Stimulated activated CD8-positive, alpha-beta memory T cell treated with anti-CD3 and anti-CD28 coated beads, Interleukin-4, amount 100 ng/mL, for 24 hours (primary cell): ENCODE results near the gene CYTH3.

Source experiments
- DNase-seq: peaks from one replicate; pipeline ENCODE4 v3.0.0-alpha.2; 2020; ENCODE audit warnings: low read depth

Gene CYTH3

GRCh38 chr7:6279937-6280336 lies 7.5 kb upstream of the CYTH3 start:
- no peak for DNase-seq

- no peak for DNase-seq
Measured at GRCh38 chr7:6279341-6279740, 6.9 kb upstream of the CYTH3 start.

- DNase-seq, result no peak
Measured at GRCh38 chr7:6278749-6279310, 6.4 kb upstream of the CYTH3 start.

DNA sequence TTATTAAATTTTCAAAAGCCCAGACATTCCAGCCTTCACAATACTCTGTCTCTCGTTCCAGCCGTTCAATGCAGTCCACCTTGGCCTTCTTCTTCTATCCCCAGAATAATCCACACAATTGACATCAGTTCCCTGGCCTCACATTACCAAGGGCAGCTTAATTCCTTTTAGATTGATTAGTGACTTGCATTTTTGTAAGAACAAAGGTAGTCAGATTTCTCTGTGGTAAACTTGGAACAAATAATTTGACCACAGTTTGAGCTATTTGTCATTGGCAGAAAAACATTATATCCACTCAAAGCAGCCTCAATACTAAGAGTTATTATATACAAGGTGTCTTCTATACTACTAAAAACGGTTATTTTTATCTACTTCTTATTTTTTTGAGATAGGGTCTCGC lies 5.1 kb upstream of the CYTH3 start:
- DNase-seq, result no peak

- no peak for DNase-seq
Measured at GRCh38 chr7:6276911-6277408, 4.5 kb upstream of the CYTH3 start.

DNA sequence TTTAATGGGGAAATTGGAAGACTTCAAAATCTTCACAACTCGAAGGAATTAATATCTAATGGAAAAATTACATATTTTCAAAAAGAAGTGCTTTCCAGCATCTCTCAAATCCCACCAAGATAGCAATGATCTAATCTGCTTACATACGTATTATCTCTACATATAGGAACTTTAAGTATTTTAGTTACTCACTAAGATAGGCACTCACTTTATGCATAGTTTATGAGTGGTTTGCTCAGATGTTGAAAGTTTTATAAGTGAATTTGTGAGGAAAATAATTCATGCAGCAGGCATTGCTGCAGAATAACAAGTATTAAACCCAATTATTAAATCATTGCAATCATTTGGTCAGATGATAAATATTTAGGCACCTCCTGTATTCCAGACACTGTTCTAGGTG lies 2.3 kb upstream of the CYTH3 start:
- no peak for DNase-seq

DNA sequence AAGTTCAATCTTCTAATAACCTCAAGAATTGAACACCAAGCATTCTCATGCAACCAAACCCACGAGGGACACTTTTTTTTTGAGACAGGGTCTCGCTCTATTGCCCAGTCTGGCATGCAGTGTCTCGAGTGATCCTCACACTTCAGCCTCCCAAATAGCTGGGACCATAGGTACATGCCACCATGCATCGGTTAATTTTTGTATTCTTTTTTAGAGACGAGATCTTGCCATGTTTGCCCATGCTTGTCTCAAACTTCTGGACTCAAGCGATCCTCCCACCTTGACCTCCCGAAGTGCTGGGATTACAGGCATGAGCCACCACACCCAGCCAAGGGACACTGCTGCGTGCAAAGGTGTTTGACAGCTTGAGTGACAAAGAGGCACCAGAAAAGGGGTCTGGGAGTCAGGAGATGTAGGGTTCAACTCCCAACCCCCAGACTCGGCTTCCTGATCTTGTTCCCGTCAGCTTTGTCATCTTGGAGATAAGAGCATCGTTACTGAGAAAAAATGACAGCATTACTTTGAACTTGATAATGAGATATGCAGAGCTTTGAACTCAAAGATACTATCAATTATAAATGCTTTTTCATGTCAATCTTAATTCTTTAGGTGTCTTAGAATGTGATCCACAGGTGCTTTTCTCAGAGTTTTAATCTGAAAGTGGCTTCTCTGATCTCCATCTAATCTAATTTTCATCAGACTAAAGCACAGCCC lies 1.6 kb upstream of the CYTH3 start:
- no peak for DNase-seq

- DNase-seq, result no peak
Measured at GRCh38 chr7:6273380-6273837, 985 bp upstream of the CYTH3 start.

DNA sequence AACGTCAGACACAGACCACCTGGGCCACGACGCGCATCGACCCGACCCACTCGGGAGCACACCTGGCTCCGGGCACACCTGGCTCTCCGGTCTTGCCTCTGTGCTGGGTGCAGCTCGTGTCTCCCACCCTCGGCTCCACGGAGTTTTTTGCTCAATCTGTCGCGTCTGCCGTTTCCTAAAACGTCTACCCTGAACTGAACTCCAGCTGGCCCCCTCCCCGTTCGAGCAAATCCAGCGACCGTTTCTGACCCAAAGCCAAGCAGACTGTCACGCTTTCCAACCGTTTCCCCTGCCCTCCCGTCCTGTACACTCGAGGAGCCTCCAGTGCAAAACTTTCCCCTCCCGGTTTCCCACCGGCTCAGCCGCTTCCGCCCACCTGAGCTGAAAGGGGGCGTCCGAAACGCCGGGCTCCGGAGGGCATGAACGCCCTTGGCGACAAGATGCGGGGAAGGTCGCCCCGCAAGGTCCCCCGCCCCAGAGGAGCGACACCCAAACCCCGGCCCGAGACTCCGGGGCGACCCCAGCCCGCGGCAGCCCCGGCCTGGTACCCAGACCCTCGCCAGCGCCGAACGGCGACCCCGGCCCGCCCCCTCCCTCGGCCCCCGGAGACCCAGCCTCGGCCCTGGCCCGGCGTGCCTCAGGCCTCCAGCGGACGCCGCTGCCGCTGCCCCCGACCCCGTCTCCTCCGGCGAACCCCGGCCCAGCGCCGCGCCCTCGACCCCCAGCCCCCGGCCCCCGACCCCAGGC lies 557 bp downstream of the CYTH3 start:
- peak; percentile 2 for DNase-seq

DNA sequence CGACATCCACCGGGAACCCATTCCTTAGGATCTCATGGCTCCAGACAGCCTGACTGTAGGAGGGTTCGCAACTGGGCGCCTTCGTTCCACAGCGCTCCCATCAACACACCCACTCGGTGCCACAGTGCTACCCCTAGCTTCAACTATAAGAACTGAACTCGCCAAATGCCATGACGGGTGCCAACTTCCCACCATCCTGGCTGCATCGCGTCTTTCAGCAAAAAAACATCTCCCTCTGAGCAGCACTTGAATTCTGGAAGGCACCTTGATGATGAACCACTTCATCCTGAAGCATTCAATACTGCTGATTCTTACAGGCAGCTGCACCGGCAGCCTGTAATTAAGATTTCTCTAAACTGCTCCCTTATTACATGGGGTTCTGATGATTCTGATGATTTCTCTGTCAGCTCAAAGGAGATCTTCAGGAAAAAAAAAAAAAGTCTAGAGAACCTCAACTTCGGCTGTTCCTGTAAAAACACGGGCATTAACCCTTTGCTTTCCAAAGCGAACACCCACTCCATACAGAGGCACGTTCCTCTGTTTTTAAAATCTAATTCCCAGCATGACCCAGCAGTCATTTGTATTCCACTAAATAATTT lies 1.3 kb downstream of the CYTH3 start:
- peak; percentile 11 for DNase-seq

- DNase-seq, result no peak
Measured at GRCh38 chr7:6269527-6269926, 2.9 kb downstream of the CYTH3 start.

DNA sequence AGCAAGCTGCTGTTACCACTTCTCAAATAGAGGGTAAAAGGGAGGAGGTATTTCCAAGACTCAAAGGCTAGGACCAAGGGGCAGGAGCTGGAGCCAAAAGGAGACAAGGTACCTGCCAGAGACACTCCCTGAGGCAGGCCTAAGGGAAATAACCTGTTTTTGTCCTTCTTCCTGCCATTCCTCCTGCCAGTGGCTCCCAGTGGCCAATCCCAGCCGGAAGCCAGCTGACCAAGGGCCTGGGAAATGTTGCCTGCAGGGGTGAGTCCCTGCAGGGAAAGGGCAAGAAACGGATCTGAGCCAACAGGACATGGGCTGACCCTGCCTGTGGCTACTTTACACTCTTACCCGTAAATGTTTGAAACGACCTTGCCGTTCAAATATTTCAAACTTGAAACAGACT lies 3.5 kb downstream of the CYTH3 start:
- no peak for DNase-seq

DNA sequence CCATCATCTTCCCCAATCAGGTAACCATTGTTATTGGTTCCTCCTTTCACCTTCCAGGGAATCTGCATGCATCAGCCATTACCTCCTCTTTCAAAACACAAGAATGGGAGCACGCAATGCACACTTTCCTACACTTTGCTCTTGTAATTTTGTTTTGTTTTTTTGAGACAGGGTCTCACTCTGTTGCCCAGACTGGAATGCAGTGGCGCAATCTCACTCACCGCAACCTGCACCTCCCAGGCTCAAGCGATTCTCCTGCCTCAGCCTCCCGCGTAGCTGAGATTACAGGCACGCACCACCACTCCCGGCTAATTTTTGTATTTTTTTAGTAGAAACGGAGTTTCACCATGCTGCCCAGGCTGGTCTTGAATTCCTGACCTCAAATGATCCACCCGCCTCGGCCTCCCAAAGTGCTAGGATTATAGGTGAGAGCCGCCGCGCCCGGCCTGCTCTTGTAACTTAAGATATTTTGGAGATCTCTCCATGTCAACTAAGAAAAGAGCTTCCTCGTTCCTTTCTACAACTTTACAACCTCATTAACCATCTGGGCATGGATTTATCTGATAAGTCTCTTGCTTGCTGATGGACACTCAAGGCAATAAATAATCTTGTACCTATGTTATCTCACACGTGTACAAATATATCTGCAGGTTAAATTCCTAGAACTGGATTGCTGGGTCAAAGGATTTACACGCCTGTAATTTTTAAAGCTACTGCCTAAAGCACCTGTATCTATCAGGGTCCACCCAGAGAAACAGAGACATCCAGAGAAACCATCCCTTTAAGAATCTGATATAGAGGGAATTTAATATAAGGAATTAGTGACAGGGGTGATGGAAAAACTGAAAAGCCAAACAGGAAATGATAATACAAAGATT lies 4.2 kb downstream of the CYTH3 start:
- DNase-seq, result no peak

GRCh38 chr7:6266699-6267098 lies 5.7 kb downstream of the CYTH3 start:
- DNase-seq, result no peak

- no peak for DNase-seq
Measured at GRCh38 chr7:6262221-6262620, 10.2 kb downstream of the CYTH3 start.

- DNase-seq, result no peak
Measured at GRCh38 chr7:6261699-6262098, 10.7 kb downstream of the CYTH3 start.

DNA sequence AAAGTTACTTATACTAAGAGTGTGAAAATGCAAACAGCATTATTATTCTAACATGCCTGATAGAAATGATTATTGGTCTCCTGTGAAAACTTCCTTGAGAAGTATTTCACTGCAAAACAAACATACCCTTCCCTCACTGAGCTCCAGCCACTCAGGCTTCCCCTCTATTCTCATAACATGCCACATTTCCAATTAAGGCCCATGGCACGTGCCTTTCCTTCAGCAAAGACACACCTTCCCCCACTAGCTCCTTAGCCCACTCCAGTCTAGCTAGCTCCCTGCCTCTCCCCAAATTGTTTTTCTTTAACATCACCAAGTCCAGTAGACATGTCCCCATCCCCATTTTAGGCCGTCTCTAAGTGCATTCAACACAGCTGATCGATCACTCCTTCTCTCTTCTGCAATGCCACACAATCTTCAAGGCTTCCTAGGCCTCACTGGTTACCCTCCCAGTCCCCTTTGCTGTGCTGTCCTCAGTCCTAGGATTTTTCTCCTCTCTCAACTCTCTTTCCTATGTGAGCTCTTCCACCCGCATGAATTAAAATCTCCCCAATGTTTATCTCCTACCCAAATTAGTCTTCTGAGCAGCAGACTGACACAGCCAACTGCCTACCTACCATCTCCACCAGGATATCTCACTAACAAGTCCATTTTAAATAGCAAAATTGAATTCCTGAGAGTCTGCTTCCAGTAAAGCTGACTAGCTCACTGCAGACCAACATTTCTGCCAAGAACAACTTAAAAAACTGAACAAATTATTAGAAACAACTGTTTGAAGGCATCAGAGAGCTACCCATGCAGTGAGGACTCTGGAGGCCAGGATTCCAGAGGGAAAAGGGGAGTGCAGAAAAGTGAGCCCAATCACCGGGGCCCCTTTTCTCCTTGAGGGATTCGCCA lies 11.9 kb downstream of the CYTH3 start:
- no peak for DNase-seq

- no peak for DNase-seq
Measured at GRCh38 chr7:6259257-6259656, 13.2 kb downstream of the CYTH3 start.

DNA sequence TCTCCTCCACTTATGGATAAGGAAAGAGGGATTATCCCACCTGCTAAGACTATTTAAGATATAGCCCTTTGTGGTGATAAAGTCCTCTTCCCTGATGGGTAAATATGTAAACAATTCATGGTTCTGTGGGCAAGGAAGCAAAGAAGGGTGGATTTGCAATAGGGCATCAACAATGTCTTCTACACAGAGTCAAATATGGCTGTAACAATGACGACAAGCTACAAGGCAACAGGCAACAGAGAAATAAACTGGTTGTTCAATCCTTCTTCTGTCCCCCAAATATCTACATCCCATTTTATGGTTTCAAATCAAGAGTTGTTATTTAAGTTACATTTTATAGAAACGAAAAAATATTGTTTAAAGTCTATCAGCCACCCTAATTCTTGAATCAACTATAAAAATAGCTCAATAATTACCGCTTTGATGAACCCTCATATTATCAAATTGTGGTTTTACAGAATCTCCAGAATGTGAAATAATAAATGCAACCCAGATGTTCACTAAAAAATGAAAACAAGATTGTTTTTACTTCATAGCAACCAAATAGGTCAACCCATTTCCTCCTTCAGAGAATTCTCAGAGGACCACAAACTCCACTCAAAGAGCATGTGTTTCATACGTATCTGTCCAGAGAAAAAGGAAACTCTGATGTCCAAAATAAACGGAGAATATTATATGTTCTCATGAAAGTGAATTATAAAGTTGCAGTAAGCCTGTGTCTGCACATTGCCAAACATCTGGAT lies 13.8 kb downstream of the CYTH3 start:
- no peak for DNase-seq

- DNase-seq, result no peak
Measured at GRCh38 chr7:6257675-6258074, 14.7 kb downstream of the CYTH3 start.
